ENCODE measurements around the gene BET1L. TPM values are rescaled to one million over a fixed set of nuclear protein-coding genes. Genes with fewer than 3 reads are reported as not detected.

The BET1L gene
- total RNA-seq, 1 donor from 2014 or later, result 47.0 TPM

DNA sequence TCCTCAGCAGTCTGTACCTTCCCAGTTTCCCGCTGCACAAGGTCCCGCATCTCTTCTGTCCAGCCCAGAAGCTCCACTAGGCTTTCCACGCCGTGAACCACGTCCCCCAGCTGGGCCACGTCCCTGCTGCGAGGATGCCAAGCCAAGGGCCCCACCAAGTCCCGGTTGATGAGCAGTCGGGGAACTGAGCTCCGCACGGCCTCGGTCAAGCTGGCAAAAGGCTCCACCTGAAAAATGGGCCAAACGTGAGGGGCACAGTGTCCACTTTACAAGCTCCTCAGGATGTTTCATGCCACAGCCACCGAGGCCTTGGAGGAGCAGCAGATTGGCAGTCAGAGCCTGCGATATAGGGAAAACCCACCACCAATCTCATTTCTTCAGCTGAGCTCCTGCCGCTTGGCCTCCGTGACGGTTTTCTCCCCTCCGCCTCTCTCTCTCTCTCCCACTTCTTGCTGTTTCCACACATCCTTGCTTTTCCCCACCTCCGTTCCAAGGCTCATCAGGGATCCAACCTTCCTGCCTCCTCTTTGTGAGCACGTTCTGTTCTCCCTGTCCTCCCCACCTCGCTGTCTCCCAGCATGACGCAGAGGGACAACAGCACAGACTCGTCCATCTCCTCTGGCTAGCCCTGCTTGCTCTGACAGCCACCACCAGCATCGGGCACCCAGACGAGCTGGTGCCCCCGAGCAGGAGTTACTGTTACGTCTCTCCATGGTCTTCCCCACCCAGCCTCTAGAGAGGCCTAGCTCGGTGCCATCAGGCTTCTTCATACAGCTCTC lies 11.8 kb upstream of the BET1L start:
- TF ChIP-seq, protein P1, sequence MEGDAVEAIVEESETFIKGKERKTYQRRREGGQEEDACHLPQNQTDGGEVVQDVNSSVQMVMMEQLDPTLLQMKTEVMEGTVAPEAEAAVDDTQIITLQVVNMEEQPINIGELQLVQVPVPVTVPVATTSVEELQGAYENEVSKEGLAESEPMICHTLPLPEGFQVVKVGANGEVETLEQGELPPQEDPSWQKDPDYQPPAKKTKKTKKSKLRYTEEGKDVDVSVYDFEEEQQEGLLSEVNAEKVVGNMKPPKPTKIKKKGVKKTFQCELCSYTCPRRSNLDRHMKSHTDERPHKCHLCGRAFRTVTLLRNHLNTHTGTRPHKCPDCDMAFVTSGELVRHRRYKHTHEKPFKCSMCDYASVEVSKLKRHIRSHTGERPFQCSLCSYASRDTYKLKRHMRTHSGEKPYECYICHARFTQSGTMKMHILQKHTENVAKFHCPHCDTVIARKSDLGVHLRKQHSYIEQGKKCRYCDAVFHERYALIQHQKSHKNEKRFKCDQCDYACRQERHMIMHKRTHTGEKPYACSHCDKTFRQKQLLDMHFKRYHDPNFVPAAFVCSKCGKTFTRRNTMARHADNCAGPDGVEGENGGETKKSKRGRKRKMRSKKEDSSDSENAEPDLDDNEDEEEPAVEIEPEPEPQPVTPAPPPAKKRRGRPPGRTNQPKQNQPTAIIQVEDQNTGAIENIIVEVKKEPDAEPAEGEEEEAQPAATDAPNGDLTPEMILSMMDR (IDR thresholded peaks at IDR 0.05), result no peak
- CTCF ChIA-PET, result no interaction called here
- Mint-ChIP-seq H3K4me1 (no peaks in the 10 kb centered on the region), H3K36me3 (ENCODE audit: low read depth) (peaks cover 44% of the 10 kb centered on the region), H3K9me3 (no peaks in the 10 kb centered on the region), H3K27me3 (no peaks in the 10 kb centered on the region), H3K27ac (no peak overlapping the region), H3K4me3 (no peak overlapping the region)
- ATAC-seq (ENCODE audit: low read depth), result no peak
- peak; percentile 1 for DNase-seq
- intact Hi-C loops (cut with micrococcal nuclease), result no loop called here
- POLR2A ChIA-PET, result interaction anchor here (0.6 kb wide), 1 partner anchor 10 kb away, joined by 3 read pairs; no protein-coding TSS in a partner anchor

DNA sequence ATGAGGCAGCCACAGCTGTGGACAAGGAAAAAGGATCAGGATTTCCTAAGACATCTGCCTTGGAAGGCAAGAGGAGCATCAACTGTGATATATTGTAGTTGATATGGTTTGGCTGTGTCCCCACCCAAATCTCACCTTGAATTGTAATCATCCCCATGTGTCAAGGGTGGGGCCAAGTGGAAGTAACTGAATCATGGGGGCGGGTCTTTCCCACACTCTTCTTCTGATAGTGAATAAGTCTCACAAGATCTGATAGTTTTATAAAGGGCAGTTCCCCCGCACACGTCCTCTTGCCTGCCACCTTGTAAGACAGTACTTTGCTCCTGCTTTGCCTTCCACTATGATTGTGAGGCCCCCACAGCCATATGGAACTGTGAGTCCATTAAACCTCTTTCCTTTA lies 10.5 kb upstream of the BET1L start:
- DNase-seq (no peak), ATAC-seq (ENCODE audit: low read depth) (no peak)
- intact Hi-C loops (cut with micrococcal nuclease), result no loop called here
- Mint-ChIP-seq H3K27me3 (no peaks in the 10 kb centered on the region), H3K4me3 (no peak overlapping the region), H3K27ac (peak overlapping the region; percentile 19), H3K4me1 (no peaks in the 10 kb centered on the region), H3K9me3 (no peaks in the 10 kb centered on the region), H3K36me3 (ENCODE audit: low read depth) (peaks cover 51% of the 10 kb centered on the region)
- ChIA-PET POLR2A (no interaction called here), CTCF (no interaction called here)
- TF ChIP-seq, protein P1 (IDR thresholded peaks at IDR 0.05), result no peak

DNA sequence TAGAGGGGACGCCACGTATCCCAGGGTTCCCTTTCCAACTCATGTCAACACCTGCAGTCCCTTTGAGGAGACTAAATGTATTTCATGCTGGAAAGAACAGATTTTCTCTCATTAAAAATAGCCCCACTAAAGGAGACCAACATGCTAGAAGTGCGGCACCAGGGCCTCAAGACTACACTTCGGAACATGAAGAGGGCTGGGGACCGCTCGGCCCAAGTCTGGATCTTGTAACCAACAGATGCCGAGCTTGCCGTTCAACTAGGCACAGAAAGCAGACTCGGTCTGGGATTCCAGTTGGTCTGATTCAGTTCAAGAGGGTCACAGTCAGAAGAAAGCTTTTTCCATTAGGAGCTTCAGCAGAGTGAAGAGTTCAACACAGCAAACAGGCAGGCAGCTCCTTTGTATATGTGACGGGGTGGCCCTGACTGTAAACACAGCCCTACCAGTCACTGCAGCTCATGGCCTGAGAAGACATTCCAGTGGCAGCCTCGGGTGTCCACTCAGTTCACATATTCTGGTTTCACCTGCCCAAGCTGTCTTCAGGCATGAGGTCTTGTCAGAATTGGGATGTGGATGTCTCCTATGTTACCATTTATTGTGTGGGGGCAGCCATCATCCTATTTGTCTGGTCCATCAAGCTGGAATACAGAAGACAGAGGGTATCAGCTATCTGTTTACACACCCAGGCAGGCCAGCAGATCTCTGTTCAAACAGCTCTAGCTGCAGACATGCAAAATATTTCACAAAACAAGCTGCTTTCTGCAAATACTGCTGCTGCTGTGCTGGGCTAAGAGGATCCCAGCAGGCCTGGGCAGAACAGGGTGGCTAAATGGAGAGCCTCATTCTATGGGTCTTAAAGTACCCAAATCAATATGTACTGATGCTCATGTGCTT lies 9.1 kb upstream of the BET1L start:
- Mint-ChIP-seq H3K36me3 (ENCODE audit: low read depth) (peaks cover 55% of the 10 kb centered on the region), H3K9me3 (no peaks in the 10 kb centered on the region)
- intact Hi-C loops (cut with micrococcal nuclease), result no loop called here

GRCh38 chr11:215581-216037 lies 8.4 kb upstream of the BET1L start:
- H3K36me3 Mint-ChIP-seq (ENCODE audit: low read depth), result peaks cover 62% of the 10 kb centered on the region
- intact Hi-C loops (cut with micrococcal nuclease), result no loop called here
- TF ChIP-seq, protein P1 (IDR thresholded peaks at IDR 0.05), result no peak
- no peak overlapping the region for H3K27ac Mint-ChIP-seq
- no peaks in the 10 kb centered on the region for H3K27me3 Mint-ChIP-seq
- H3K4me1 Mint-ChIP-seq, result peaks cover 2% of the 10 kb centered on the region
- no peak for ATAC-seq (ENCODE audit: low read depth)
- H3K4me3 Mint-ChIP-seq, result no peak overlapping the region
- H3K9me3 Mint-ChIP-seq, result no peaks in the 10 kb centered on the region
- no peak for DNase-seq
- CTCF ChIA-PET, result no interaction called here
- POLR2A ChIA-PET, result interaction anchor here (2.1 kb wide), 1 partner anchor 8 kb away, joined by 11 read pairs; the partner anchor contains the start of genes BET1L and RIC8A

More for the DNA sequence above, 9.1 kb upstream of the BET1L start:
- Mint-ChIP-seq H3K27ac (no peak overlapping the region), H3K4me3 (no peak overlapping the region), H3K4me1 (peaks cover 2% of the 10 kb centered on the region), H3K27me3 (no peaks in the 10 kb centered on the region)
- ChIA-PET POLR2A (interaction anchor here (2.1 kb wide), 1 partner anchor 9 kb away, joined by 11 read pairs; the partner anchor contains the start of genes BET1L and RIC8A), CTCF (no interaction called here)
- ATAC-seq (ENCODE audit: low read depth) (no peak), DNase-seq (no peak)
- TF ChIP-seq, protein P1 (IDR thresholded peaks at IDR 0.05), result no peak

GRCh38 chr11:214083-214482 lies 6.9 kb upstream of the BET1L start:
- no peak overlapping the region for H3K4me3 Mint-ChIP-seq
- peaks cover 68% of the 10 kb centered on the region for H3K36me3 Mint-ChIP-seq (ENCODE audit: low read depth)
- no peaks in the 10 kb centered on the region for H3K9me3 Mint-ChIP-seq
- no peak for ATAC-seq (ENCODE audit: low read depth)
- no peaks in the 10 kb centered on the region for H3K27me3 Mint-ChIP-seq
- TF ChIP-seq, protein P1 (IDR thresholded peaks at IDR 0.05), result no peak
- intact Hi-C loops (cut with micrococcal nuclease), result no loop called here
- H3K27ac Mint-ChIP-seq, result no peak overlapping the region
- CTCF ChIA-PET, result no interaction called here
- peaks cover 13% of the 10 kb centered on the region for H3K4me1 Mint-ChIP-seq
- POLR2A ChIA-PET, result no interaction called here
- DNase-seq, result no peak

Measured in activated B cell treated with CpG ODN at 0.5 μM for 24 hours (primary cell).